GM12872 (cell line): ENCODE results near the gene ALKBH8.

Source experiments
- TF ChIP-seq, protein P1 (sequence below): IDR thresholded peaks from 3 replicates; pipeline ENCODE4 v1.5.1; 2011; ENCODE audit warnings: low read depth, mild to moderate bottlenecking, low read length, moderate library complexity; ENCODE audit not compliant: insufficient read depth

The ALKBH8 gene

DNA sequence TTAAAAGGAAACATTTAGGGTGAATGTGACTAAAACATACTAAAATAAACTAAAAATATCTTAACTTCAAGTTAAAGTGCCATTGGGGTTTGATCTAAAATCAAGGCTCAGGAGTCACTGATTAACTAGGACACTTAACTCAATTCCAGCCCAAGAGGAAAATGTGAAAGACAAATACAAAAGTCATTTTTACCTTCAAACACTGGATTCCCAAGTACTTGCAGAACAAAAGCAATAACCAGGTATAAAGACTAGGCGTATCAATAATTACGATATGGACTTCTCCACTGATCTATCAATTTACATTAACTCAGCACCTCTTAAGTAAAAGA, 15.6 kb downstream of the ALKBH8 start:
- TF ChIP-seq, protein P1, sequence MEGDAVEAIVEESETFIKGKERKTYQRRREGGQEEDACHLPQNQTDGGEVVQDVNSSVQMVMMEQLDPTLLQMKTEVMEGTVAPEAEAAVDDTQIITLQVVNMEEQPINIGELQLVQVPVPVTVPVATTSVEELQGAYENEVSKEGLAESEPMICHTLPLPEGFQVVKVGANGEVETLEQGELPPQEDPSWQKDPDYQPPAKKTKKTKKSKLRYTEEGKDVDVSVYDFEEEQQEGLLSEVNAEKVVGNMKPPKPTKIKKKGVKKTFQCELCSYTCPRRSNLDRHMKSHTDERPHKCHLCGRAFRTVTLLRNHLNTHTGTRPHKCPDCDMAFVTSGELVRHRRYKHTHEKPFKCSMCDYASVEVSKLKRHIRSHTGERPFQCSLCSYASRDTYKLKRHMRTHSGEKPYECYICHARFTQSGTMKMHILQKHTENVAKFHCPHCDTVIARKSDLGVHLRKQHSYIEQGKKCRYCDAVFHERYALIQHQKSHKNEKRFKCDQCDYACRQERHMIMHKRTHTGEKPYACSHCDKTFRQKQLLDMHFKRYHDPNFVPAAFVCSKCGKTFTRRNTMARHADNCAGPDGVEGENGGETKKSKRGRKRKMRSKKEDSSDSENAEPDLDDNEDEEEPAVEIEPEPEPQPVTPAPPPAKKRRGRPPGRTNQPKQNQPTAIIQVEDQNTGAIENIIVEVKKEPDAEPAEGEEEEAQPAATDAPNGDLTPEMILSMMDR, result no peak

DNA sequence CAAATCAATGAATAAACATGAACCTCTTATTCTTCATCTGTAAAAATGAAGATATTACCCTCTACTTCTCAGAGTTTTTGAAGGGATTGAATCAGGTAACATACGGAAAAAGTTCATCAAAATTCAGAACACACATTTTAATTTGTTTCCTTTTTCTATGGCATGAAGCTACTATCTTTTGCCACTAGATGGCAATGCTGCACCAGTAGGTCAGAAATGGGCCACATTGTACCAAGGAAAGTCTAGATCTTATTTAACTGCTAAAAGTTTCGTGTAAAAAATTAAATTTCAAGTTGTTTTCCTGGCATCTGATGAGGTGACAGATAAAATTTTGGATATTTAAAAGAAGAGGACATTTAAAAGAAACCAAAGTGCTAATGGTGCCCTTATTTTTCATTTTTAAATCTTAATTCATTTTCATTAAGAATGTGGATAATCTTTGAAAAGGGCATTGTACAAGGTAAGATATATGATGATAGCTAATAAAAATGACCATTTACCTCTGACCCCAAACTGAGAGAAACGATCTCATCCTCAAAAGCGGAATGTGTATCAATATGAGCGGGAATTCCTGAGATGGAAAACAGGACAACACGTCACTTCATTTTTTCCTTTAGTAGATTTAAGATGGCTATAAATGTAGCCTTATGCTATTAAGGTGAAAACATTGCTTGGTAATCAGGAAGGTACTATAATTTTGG, 16.1 kb downstream of the ALKBH8 start:
- TF ChIP-seq, protein P1, result peak; percentile 66

GRCh38 chr11:107547961-107548360, 17.6 kb downstream of the ALKBH8 start:
- TF ChIP-seq, protein P1, result no peak

- TF ChIP-seq, protein P1, result no peak
Measured at GRCh38 chr11:107545101-107545514, 20.4 kb downstream of the ALKBH8 start.

GRCh38 chr11:107538821-107539220, 26.7 kb downstream of the ALKBH8 start:
- TF ChIP-seq, protein P1, result no peak

DNA sequence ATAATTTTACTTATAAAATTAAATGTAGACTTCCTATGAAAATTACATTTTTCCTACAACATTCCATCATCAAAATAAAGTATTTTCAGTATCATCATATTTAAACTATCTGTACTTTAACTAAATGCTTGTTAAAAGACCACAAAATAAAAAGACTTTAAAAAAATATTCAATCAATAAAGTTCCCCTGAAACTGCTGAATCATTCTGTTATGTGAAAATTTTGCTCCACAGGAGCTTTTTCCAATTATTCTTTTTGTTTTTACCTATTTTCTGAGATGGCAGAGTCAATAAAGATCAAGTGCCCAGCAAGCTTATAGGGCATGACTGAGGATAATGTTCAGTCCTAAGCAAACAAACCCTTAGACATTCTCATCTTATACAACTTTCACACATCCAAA, 27.3 kb downstream of the ALKBH8 start:
- TF ChIP-seq, protein P1, result no peak

- TF ChIP-seq, protein P1, result no peak
Measured at GRCh38 chr11:107526197-107526596, 39.3 kb downstream of the ALKBH8 start.
